ENCODE measurements around the gene ALDH2.
"Not testable (repeated sequence)": the region's sequence is repeated elsewhere in the genome, so short reads cannot be mapped to it uniquely, and the experiment has no call there.

ALDH2 gene

DNA sequence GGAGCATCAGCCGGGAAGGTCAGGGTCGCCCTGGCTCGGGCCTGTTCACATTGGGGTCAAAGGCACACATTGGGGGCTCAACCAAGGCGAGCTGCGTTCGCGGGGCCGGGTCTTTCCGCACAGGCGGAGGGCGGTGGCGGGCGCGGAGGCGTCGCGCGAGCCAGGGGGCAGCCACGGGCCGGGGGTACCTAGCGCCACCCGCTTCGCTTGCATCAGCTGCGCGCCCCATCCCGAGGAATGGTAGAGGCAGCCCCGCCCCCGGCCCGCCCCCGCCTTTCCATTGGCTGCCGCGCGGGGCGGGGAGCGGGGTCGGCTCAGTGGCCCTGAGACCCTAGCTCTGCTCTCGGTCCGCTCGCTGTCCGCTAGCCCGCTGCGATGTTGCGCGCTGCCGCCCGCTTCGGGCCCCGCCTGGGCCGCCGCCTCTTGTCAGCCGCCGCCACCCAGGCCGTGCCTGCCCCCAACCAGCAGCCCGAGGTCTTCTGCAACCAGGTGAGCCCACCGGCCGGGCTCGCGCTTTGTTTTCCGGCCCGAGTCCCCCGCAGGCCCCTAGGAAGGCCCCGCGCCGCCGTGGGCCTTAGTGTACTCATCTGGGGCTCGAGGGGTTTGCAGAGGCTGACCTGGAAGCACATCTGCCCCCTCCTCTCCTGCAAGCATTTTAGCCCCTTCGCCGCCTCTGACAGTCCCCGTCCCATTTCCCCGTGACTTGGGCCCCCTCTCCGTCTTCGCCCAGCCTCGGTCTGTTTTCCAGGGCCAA is at the start of gene ALDH2:
ALDH2 (plus strand) TSS at position 326 of the 754 bp plus-strand sequence; CDS start at position 376, 50 bp downstream.
- DNase-seq: peak; percentile 44

DNA sequence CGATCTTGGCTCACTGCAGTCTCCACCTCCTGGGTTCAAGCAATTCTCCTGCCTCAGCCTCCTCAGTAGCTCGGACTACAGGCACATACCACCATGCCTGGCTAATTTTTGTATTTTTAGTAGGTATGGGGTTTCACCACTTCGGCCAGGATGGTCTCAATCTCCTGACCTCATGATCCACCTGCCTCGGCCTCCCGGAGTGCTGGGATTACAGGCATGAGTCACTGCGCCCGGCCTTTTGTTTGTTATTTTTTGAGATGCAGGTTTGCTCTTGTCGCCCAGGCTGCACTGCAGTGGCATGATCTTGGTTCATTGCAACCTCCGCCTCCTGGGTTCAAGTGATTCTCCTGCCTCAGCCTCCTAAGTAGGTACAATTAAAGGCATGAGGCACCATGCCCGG is 47.4 kb upstream of the ALDH2 start:
- not testable (repeated sequence) for DNase-seq

DNA sequence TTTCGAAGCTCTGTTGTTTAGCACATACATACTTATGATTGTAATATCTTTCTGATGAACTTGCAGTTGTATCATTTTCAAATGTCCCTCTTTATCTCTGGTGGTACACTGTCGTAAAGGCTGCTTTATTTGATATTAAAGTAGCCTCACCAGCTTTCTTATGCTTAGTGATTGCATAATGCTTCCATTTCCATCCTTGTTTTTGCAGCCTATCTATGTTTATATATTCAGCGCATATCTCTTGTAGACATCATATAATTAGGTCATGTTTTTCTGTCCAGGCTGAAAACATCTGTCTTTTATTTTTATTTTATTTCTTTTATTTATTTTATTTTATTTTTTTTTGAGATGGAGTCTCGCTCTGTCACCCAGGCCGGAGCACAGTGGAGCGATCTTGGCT is 46.3 kb upstream of the ALDH2 start:
- no peak for DNase-seq

DNA sequence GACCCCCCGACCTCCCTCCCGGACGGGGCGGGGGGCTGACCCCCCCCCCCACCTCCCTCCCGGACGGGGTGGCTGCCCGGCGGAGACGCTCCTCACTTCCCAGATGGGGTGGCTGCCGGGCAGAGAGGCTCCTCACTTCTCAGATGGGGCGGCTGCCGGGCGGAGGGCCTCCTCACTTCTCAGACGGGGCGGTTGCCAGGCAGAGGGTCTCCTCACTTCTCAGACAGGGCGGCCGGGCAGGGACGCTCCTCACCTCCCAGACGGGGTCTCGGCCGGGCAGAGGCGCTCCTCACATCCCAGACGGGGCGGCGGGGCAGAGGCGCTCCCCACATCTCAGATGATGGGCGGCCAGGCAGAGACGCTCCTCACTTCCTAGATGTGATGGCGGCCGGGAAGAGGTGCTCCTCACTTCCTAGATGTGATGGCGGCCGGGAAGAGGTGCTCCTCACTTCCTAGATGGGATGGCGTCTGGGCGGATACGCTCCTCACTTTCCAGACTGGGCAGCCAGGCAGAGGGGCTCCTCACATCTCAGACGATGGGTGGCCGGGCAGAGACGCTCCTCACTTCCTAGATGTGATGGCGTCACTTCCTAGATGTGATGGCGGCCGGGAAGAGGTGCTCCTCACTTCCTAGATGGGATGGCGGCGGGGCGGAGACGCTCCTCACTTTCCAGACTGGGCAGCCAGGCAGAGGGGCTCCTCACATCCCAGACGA is 42.9 kb upstream of the ALDH2 start:
- not testable (repeated sequence) for DNase-seq

DNA sequence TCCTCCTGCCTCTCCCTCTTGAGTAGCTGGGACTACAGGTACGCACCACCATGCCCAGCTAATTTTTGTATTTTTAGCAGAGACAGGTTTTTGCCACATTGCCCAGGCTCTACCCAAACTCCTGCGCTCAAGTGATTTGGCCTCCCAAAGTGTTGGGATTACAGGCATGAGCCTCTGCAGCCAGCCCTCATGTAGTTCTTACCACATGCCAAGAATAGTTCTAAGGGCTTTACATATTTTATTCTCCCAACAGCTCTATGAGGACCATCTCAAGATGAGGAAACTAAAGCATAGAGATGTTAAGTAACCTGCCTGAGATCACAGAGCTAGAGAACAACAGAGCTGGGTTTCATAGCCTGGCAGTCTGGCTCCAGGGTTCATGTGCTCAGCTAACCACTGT is 37.9 kb upstream of the ALDH2 start:
- DNase-seq: no peak

DNA sequence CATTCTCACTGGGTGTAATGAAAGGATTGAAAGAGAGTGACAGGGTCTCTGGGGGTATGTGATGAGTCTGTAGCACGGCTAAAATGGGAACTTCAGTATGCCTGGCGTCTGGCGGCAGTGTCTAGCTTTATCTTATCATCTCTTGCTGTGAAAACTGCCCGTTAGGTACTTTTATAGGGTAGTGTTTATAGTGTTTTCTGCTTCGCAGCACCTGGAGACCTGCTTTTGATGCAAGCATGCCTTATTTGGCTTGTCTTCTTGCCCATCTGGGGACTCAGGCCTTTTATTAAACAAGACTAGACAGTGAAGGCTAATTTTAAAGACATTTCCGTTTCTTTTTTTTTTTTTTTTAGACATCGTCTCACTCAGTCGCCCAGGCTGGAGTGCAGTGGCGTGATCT is 36.3 kb upstream of the ALDH2 start:
- DNase-seq: no peak

DNA sequence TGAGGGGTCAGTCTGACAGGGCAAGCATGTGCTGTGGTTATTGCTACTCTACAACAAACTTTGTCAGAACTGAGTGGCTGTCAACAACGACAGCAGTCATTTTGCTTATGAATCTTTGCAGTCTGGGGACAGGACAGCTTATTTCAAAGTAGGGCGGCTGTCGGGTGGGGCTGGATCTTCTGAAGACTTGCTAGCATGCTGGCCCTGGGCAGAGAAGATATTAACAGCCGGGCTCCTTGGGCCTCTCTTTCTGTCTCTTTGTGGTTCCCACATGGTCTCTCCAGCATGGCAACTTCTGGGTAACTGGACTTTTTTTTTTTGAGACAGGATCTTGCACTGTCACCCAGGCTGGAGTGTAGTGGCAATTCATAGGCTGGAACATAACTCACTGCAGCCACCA is 33.9 kb upstream of the ALDH2 start:
- DNase-seq: no peak

DNA sequence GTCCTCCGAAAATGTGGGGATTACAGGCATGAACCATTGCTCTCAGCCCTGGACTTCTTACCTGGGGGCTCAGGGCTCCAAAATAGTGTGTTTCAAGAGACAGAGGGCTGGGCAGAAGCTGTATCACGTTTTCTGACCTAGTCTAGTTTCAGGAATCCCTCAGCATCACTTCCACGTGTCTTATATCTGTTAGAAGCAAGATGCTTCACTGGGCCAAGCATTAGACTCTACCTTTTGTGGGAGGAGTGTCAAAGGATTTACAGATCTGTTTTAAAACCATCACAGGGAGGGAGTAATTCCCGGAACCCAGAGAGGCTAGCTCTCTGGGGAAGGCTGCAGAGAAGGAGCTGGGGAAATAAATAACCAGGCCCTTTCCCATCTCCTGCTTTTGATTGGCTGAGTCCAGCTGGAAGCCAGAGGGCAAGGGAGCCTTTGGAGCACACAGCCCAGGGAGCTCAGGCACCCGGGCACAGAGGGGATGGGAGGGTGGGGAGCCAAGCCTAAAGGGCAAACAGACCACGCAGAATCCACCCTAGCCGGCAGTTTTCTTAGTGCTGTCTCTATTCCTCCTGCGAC is 33.3 kb upstream of the ALDH2 start:
- no peak for DNase-seq

DNA sequence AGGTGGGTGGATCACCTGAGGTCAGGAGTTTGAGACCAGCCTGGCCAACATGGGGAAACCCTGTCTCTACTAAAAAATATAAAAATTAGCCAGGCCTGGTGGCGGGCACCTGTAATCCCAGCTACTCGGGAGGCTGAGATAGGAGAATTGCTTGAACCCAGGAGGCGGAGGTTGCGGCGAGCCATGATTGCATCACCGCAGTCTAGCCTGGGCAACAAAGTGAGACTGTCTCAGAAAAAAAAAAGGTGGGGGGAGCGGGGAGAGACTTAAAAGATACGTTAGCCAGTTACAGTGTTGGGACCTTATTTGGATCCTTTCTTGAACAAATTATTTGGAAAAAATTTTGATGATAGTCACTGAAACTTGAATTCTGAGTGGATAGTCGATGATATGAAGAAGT is 27.2 kb upstream of the ALDH2 start:
- not testable (repeated sequence) for DNase-seq

DNA sequence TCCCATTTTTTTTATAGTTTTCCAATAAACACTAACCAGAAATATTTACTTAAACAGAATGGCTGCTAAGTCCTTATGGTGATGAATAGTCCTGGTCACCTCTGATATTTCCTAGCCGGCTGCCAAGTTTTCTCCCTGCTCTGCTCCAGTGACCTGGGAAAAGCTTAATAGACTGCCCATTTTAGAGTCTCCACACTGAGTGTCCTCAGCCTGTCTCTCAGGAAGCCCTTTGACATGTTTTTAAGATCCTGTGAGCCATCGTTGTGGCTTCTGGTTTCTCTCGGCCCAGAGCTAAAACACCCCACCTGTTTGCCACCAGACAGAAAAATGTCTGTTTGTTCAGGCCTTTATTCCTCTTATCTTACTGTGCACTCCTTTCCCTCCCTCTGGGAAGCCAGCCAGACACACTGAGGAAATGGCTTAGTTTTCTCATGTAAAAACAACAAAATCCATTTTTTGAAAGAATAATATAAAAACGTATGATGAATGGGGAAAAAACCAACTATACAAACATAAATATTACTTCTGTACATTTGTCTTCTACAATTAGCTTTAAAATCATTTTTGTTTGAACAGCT is 25.4 kb upstream of the ALDH2 start:
- DNase-seq: no peak

DNA sequence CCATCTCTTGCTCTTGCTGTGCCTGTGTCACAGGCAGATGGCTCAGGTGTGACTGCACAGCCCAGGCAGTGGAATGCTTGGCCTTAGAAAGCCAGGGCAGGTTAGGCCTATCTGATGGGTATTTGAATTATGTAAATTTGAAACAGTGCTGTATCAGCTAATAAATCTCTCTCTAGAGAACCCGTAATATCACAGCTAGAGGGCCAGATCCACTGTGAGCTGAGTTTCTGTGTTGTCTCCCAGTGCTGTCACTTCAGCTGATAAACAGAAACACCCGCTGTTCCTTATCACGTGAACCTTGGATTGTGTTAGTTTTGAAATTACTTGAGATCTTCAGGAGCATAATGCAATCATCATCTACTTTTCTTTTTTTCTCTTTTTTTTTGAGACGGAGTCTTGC is 21.5 kb upstream of the ALDH2 start:
- no peak for DNase-seq

DNA sequence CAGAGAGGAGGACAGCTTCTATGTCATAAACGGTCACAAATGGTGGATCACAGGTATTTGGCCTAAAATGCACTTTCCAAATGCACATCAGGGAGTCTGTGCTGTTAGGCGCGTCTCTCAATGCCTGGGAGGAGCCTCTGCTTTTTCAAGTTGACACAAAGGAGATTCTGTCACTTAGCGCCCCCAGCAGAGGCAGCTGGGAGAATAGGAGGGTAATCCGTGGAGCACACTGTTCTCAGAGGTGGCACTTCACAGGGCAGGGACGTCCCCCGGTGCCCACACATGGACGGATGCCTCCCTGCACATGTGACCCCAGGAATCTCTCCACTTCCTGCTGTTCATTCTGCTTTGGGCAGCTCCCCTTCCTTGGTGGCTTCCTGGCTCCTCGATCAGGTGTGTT is 19.4 kb upstream of the ALDH2 start:
- no peak for DNase-seq

DNA sequence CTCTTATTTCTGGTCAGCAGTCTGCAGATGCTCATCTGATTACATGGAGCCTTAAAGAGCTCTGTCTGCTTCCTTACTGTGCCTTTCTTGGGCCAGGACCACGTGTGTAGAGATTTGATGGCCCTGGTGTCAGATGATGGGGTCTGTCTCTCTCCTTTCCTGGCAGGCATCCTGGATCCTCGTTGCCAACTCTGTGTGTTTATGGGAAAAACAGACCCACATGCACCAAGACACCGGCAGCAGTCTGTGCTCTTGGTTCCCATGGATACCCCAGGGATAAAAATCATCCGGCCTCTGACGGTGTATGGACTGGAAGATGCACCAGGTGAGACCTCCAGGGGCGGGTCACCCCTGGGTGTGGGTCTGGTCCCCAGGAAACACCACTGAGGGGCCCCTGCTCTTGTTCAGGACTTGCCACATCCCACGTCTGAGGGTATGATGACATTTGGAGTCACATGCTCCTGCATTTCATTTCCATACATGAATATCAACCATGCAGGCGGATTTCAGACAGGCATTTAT is 18.5 kb upstream of the ALDH2 start:
- no peak for DNase-seq

DNA sequence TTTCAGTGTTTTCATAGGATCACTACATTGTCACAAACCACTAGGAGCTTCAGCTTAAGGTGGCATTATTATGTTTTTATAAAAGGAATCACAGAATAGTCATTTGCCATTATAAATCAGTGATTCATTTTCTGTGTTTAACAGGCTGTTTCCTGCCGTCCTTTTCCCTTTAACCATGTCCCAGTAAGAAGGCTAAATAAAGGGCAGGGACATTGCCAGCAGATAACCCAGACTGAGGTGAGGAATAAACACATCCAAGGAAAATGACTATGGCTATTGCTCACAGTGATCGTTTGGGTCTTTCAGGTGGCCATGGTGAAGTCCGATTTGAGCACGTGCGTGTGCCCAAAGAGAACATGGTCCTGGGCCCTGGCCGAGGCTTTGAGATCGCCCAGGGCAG is 17.9 kb upstream of the ALDH2 start:
- no peak for DNase-seq

DNA sequence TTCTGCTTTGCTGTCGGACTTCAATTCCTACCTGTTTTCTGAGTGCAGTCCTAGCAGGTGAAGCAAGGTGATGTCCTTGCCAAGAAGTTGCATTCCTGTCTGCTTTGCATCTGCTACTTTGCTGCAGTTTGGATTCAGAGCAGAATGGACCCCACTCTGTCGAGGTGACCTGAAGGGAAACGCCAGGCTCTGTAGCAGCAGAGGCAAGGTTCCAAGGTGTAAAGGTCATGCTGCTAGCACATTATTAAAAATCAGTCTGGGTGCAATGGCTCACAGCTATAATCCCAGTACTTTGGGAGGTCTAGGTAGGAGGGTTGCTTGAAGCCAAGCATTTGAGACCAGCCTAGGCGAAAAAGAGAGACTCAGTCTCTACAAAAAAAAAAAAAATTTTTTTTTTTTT is 17.3 kb upstream of the ALDH2 start:
- DNase-seq: no peak

DNA sequence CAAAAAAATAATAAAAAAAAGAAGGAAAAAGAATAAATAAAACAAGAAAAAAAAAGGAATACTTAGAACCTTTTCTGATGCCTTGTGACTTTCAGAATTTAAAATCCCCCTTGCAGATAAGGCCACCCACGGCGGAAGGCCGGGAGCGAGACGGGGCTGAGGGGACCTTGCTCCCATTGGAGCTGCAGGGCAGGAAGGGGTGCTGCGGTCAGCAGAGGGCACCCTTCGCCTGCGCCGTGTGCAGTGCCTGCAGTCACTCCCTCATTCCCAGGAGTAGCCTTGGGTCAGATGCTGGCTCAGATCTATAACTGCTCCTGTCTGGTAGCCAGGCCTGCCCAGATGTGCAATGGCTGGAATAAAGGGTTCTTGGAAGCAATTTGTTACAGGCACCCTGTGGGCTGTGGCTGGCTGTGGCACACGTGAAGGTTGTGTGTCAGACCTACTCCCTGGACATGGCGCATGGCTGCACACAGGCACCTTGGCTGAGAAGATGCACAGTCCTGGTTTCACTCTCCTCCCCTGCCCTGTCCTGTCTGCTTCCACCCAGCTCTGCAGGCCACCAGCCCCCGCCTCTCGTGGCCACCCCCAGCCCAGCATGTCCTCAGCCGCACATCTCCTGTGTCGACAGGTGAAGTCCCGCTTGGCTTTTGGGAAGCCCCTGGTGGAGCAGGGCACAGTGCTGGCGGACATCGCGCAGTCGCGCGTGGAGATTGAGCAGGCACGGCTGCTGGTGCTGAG is 13.4 kb upstream of the ALDH2 start:
- no peak for DNase-seq

DNA sequence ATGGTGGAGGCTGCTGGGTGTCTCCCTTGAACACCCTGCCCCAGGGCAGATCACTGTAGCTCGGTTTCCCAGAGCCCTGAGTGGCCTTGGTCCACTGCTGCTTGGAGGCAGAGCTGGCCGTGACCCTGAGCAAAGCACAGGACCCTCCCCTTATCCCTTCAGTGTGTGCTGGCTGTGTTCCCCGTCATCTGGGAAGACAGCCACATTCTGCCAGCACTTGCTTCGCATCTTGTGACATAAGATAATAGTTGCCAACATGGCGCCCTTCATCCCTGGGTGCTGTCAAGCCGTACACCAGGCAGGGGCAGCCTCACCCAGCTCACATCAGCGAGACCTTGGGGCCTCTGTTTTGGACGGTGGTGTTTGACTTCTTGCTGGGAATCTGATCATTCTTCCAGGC is 12.1 kb upstream of the ALDH2 start:
- no peak for DNase-seq

DNA sequence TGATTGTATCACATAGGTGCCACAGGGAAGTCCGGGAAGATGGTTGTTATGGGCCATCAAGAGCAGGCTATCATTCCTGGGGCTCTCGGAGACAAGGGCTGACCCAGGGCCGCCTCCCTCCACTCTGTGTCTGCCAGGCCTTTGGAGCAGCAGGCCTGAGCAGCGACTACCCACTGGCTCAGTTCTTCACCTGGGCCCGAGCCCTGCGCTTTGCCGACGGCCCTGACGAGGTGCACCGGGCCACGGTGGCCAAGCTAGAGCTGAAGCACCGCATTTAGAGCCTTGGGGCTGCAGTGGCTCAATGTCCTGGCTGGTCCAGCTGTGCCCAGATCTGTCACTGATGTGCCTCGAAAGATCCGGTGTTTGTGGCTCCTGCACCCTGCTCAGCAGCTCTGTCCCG is 10.5 kb upstream of the ALDH2 start:
- no peak for DNase-seq

DNA sequence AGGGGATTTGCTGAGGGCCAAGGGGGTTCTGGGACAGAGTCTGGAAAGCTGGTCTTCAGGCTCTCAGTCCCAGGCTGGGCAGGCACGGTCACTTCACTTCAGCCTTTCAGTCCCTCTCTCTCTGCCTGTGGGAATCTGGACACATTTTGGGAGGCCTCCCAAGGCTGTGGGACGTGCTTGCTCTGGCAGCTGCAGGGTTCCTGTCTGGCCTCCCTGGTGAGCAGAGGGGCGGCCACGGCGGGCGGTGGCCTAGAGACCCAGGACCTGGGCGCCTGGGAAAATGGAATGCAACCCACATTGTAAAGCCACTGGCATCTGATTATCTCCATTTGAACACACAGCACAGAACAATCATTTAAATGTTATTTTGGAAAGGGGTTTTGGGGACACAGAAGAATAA is 10.1 kb upstream of the ALDH2 start:
- DNase-seq: no peak

DNA sequence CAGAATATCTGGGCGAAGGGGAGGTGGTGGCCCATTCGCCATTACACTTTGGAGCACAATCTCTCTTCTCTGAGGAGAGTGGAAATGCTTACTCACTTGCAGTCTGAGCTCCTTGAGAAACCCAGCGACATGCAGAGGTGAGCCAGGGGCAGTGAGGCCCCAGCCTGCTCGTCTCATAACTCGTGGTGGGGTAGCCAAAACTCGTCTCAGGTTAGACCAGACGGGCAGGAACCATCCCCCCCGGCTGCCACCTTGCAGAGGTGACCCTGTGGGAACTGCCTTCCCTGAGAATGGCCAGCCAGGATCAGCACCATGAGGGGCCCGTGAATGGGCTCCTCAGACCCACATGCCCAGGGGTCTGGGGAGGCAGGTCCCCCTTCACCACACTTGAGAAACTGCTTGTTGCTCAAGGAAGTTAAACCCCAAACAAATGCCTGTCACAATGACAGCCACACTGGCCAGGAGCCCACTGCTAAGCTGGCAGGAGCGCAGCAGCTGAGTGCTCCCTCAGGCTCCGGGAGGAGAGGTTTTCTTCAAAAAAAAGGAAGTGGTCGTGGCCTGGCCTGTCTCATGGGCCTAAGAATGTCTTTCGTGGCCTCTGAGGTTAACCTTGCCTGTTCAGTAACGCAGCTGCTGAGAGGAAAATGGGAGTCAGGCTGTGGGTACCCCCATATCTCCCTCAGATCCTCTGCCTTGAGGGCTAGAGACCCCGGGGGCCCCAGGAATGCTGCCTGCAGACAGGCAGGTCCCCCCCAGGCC is 9.2 kb upstream of the ALDH2 start:
- DNase-seq: no peak

DNA sequence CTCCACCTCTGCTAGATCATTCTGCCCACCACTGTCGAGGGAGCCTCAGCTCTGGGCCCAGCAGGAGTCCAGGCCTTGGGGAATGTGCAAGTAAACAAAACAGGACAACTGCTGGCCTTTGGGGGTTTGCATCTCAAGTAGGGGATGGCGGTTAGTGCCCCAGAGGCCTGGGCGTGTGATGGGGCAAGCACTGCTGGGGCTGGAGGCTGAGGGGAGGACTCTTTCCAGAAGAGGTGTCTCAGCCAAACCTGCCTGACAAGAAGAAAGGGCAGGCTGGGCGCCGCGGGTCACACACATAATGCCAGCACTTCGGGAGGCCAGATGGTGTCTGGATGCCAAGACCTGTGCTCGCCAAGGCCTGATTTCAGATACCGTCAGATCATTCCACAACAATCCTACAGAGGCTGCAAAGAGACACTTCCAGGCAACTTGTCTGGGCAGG is 8.6 kb upstream of the ALDH2 start:
- no peak for DNase-seq

DNA sequence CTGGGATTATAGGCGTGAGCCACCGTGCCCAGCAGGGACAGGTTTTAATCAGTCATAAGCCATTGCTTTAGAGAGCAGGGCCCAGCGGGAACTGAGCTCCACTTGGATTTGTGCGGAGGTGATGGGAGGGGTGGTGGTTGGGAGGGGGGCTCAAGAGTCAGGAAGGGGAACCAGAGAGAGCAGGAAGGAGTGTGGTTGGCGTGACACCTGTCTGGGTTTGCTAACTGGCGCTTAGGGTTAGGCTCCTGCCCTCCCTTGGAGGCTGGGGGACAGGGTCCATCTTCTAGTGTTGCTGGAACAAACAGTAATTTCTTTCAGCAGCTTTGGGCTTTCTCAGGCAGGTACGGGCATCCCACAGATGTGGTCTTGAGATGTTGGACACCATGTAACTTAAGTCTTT is 7.5 kb upstream of the ALDH2 start:
- DNase-seq: no peak

Measured in activated T-cell treated with anti-CD3 and anti-CD28 coated beads, Interleukin-2, amount 50 U/mL, for 1 hour (primary cell).